GM19468 (cell line): Measurements from ENCODE around the gene ULK2.

Experiments
- ATAC-seq: cut with Tn5 transposase; IDR thresholded peaks from one replicate; pipeline ENCODE4 v1.9.1; 2021; ENCODE audit warnings: mild to moderate bottlenecking, moderate library complexity, moderate number of reproducible peaks; ENCODE audit not compliant: unreplicated experiment; ENCODE audit errors: extremely low read depth

Gene ULK2

GRCh38 chr17:19731626-19732025 lies 136.1 kb downstream of the ULK2 start:
- no peak for ATAC-seq

DNA sequence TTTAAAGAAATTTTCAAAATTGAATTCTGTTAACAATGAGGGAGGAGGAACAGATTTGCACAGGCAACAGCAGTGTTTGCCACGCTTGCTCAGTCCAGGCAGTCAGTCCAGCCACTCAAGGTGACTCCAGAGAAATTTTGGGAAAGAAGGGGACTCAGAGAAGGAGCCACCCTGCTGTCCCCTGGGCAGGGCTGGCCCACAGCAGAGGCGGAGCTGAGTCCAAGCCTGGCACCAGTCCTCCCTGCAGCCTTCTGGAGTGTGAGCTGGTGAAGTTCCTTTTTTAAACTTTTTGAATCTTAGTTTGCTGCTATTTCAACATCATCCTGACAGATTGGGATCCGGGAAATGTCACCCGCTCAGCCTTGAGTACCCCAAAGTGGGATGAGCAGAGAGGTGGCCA lies 136.9 kb downstream of the ULK2 start:
- no peak for ATAC-seq

DNA sequence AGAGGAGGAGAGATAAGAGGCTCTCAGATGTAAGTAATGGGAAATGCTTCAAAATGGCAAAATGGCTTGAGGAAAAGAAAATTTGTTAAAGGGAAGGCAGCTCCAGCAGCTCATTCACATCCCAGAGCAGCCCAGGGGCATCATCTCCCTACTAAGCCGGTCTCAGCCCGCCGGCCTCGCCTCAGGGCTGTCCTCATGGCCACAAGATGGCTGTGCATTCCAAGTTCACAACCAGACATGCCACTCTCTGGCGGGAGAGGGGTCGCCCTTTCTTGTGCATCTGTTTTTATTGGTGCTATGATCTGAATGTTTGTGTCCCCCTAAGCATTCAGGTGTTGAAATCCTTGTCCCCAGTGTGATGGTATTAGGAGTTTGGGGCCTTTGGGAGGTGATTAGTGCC lies 137.8 kb downstream of the ULK2 start:
- ATAC-seq, result no peak

GRCh38 chr17:19728084-19728495 lies 139.6 kb downstream of the ULK2 start:
- no peak for ATAC-seq

DNA sequence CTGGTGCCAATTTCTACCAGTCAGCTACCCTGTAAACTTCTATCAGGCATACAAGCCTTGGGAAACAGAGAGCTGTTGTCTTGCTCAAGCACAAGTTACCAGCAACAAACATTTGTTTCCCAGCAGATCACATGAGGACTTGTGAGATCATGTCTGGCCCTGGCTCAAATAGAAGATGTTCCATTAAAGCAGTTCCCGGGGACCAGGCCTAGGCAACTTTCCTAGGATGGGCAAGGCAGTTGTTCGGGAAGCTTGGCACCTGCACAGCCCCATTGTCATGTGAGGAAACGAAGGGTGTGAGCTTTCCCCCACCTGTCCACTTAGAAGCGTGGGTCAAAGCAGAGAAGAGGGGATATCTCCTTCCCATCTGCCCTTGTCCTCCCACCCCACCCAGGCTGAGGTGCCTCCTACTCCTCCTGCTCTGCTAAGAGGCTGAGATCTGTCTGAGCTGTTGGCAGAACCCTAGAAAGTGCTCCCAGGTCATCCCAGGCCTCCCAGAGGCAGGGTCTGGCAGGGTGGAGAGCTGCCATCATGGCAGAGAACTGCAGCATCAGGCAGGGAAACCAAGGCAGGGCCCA lies 140.1 kb downstream of the ULK2 start:
- ATAC-seq, result no peak

- no peak for ATAC-seq
These were observed 140.9 kb downstream of the ULK2 start for GRCh38 chr17:19726631-19727376.

DNA sequence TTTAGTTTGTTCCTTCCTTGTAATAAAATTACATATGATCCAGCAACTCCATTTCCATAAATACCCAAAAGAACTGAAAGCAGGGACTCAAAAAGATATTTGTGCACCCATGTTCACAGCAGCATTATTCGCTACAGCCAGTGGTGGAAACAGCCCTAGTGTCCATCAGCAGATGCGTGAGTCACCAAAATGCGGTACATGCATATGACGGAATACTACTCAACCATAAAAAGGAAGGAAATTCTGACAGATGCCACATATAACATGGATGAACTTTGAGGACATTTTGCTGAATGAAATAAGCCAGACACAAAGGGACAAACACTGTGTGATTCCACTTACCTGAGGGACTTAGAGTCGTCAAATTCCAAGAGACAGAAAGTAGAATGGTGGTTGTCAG lies 142.2 kb downstream of the ULK2 start:
- no peak for ATAC-seq

DNA sequence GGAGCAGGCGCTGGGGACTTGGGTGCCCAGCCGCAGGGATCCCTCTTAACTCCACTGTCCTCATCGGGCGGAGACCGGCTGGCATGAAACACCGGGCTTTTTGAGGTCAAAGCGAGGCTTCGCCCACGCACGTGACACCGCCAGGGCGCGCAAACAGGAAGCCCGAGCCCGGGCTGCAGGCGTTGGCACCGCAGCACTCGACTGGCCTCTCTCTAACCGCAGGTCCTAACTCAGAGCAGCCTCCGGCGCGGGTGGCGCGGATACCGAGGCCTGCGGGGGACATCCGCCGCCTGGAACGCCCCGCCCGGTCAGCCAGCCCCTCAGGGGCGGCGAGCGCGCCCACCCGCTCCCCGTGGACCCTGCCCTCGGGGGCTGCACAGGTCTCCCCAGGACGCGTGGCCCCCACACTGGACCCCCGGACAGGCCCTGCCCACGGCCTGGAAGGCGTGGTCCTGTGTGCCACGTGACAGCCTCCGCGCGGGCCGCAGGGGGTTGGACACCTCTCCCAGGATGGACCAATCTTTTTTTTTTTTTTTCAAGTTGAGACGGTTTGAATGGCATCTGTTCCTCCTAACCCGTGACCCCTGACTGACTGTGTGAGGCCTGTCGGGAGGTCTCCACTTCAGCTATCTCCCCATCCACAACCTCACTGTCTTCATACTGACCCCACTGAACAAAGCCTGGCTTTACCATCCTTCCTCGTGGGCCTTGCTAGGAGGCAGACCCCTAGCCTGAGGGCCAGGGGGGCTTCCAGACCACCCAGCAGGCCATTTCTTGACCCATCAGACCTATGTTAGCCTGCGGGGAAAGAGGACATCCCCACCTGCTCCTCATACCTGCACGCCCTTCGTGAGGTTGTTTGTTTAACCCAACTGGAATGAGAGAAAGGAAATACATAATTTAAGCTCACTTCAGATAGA lies 143.0 kb downstream of the ULK2 start:
- ATAC-seq, result no peak

- ATAC-seq, result no peak
These were observed 143.8 kb downstream of the ULK2 start for GRCh38 chr17:19723964-19724363.
